NCI-H2227 (cell line): ENCODE data around the gene PLXNA4.

Experiments used
- DNase-seq: peaks from one replicate; lab custom pipeline; 2025; ENCODE audit not compliant: unreplicated experiment; lab: John Stamatoyannopoulos, UW

Gene PLXNA4

DNA sequence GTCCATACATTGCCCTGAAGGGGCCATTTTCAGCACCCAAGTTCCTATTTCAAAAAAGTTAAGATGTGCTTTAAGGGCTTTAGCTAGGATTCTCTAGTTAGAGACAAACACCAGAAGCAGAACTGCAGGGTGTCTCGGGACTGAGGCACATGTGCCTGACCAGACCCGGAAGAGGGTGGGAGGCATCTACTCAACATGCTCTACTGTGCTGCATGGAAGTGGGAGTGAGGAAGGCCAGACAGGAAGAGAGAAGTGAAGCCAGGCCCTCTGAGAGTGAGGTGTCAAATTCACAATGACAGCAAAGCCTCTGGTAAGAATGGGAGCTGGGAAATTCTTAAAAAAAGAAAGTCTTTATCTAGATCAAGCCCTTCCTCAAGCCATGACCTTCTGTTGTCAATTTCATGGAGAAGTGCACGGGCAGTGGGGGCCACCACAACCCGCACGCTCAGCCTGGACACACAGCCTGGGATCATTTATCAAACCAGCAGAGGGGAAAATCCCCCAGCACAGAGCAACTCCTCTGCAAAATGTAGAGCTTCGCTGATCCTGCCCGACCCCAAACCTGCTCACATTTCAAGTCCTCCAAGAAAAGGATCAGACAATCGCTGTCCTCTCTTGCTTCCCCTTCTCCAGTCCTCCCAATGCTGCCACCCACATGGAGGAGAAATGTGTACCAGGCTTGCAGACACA is 38.7 kb downstream of the PLXNA4 start:
- DNase-seq: no peak

DNA sequence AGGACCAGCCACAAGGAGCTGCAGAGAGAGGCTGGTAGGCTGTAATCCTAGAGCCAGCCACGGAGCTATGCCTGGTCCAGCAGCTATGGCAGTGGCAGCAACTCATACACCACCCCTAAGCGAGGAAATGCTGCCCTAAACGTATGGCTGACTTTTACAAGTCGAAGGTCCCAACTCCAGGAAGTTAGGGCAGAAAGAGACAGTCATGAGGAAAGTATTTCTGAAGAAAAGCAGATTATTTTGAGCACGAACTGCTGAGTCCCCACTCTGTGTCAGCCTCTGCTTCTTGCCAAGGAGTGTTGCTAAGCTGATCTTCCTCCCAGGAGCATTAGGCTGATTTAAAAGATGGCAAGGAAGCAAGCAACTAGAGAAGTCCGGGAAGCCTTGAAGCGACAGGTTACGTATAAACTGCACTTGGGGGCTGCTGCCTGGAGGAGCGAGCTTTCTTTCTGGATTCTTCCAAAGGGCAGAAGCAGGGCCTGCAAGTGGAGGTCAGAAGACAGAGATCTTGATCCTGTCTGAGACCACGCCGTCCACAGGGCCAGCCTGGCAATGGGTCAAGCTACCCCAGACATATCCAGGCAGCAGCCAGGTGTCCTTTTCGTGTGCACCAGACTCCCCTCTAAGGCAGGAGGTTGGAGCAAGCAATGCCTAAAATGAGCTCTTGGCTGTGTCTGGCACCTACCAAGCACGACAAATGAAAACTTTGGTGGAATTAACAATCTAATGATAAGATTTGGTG is 39.4 kb downstream of the PLXNA4 start:
- no peak for DNase-seq

DNA sequence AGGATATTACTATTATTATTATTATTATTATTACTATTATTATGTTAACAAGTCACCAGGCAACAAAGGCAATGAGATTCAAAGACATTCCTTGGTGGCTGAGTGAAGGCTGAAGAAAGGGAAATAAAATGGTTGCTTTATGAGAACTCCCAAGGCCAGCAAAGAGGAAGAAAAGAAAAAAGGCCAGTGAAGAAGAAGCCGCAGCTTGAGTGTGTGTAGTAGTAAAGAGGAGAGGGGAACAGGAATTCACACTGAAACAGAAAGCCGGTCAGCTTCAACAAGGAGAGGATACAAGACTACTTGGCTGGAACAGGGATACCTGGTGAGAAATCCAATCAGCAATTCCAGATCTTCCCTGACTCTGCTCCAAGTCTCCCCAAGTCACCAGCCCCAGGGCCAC is 42.4 kb downstream of the PLXNA4 start:
- DNase-seq: no peak

DNA sequence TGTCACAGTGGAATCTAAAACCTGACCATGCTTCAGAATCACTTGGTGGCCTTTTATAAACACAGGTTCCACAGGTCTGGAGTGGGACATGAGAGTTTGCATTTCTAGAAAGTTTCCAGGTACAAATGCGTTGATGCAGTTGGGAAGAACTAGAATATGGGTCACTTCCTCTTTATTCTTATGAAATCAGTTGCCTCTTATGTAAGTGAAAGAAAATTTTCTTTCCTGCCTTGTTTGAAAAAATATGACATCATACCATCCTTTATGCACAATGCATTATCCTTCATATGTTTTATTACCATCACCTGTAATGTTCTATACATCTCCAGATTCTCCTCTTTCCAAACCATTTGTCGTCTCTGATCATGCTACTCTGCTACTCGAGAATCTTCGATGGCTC is 44.0 kb downstream of the PLXNA4 start:
- no peak for DNase-seq

DNA sequence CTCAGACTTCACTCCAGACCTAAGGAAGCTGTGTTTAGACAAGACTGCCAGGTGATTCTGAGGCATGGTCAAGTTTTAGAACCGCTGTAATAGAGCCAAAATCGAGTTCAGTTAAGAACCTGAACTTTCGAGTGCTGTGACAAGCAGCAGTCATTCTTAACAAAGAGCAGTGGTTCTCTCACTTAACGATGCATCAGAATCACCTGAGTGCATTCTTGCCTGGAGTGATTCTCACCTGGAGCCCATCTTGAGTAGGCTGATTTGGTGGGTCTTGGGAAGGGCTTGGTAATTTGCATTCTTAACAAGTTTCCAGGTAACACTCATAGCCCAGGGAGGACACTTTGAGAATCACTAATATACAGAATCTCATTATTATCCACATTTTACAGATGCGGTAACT is 44.7 kb downstream of the PLXNA4 start:
- DNase-seq: no peak

DNA sequence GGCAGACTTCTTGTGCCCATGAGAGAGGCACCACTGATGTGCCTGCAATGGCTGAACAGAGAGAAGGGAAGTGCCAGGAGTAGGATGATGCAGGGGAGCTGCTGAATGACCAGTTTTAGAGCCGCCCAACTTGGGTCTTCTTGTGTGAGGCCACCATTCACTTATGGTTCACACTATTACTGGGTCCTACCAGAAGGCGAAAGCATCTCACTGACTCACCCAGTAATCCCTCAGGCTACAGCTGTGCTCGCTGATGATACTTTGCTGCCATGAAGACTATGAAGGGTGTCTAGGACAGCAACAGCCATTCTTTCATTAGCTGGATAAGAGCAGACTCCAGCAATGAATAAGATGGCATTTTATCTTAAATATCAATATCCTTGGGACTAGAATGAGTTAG is 47.6 kb downstream of the PLXNA4 start:
- DNase-seq: no peak

DNA sequence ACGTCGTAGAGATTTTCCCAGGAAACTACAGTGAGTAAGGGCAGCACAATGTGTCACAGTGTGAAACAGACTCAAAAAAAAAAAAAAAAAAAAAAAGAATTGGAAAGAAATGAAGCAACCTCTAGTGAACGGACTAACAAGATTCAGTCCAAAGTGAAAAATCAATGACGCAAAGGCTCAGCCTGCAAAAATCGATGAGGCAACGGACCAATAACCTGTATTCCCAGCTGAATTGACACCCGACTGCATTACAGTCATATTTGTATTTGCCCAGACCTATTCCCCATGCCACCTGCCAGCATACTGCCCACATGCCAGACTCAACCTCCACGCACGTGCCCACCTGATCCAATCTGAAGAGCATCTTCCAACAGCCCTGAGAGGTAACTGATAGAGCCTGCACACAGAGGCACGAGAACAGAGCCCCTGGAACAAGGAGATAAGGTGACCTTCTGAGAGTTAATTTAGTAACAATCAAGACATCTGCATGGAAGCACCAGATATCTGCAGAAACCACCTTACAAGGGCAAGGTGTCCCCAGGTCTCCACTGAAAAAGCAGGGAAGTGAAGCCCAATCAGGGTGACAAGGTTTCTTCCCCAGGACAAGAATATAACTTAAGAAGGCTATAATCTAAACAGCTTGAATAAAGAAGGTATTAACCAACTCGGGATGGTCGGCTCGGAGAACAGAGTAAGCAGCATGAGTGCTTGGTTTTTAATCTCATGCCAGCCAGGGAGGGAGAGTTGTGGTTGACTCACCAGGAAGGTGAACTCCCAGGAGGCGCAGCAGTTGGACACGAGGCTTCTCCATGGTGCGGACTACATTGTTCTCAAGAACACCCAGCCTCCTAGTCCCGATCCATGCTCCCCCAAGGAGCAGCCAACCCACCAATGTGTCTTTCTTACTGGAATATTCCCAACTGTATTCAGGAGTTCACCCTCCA is 48.5 kb downstream of the PLXNA4 start:
- no peak for DNase-seq

DNA sequence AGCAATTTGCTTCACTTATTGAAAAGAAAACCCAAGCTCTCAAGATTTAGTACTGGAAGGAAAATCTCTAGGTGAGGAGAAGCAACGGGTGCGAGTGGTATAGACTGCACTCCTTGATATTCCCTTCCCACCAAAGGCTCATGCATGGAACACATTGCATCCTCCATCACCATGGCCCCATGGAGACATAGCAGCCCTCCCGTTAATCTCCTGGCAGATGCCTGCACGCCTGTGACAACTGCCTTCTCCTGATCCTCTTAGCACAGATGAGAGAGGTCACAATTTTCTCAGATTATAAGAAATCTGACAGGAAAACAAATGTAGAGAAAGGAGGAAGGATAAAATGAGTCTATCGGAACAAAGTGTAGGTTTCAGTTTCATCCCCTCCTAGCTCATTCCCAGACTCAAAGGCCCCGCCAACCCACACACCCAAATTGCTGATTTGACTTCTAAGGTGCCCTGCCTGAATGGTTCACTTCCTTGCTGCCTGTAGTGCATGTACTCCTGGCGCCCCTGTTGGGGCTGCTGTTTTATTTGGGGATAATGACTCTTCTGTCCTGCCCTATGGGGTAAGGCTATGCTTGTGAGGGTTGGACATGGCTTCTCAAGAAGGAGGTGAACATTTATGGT is 50.0 kb downstream of the PLXNA4 start:
- no peak for DNase-seq

DNA sequence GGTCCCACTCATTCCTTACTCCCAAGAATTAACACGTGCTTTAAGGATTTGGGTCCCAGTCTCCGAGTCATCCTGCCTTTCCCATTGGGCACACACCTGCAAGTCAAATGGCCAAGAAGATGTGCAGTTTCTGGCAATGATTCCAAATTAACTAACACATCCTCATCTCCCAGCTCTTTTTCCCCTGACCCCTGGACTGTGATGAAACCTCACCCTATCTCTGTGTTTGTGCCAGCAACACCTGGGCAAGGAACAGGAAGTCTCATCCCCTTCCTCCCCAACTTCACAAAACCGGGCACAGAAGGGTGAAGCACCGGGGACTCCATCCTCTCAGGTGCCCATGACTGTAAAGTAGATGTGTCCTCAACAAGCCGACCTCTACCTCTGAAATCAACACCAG is 54.8 kb downstream of the PLXNA4 start:
- DNase-seq: no peak

DNA sequence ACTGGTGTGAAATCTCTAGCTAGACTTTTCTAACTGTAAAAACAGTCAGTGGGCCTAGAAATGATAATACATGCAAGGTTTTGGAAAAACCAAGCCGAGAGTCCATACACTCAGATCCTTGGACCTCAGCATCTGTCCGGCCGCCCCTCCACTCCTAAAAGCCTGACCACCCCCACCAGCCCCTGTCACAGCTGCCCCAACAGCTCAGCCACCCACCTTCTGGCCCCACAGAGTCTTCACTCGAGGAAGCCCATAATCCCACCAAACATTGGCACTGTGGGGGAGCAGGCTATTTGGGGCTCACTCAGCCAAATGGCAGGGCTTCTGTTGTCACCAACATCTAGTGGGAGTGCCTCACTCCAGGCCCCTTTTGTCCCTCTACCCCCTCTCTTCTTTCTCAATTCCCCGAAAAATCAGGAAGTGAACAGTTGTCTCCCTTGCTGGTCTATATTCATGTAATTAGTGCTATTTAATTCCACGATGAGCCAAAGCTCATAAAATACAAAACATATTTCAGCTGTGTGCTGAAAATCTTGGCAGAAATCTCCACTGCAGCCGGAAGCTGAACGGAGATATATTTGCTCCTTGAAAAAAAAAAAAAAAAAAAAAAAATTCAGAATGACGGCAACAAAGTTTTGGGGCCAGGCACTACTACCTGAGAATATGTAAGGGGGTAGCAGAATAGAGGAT is 55.5 kb downstream of the PLXNA4 start:
- DNase-seq: no peak

DNA sequence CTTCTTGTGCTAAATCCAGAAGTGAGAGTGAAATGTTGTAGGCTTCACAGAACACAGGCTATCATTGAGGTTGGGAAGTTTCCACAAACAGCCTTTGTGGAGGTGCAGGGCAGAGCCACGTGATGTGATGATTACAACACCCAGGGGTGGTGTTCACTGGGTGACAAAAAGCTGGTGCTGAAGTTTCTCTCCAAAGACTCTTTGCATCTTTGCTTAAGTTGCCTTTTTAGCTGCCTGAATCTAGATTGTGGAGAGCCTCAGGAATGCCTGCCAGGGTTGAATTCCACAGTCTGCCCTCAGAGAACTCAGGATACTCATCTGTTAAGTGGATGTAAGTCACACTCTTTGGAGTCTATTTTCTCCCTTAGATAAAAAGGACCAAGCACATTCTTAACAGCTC is 56.3 kb downstream of the PLXNA4 start:
- no peak for DNase-seq

DNA sequence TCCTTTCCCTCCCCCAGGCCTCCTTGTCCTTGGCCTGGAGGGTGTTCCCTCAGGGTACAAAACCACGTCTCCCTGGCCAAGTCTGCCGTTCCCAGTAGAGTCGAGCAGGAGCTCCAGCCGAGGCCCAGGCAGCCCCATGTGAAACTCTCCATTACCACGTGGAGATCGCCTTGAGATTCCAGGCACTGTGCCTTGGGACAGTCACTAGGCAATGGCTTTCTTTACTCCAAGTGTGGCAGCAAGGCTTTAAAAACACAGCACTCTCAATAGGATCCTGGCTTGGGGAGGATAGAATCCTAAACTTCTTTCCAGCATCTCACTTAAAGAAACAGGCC is 57.5 kb downstream of the PLXNA4 start:
- no peak for DNase-seq

DNA sequence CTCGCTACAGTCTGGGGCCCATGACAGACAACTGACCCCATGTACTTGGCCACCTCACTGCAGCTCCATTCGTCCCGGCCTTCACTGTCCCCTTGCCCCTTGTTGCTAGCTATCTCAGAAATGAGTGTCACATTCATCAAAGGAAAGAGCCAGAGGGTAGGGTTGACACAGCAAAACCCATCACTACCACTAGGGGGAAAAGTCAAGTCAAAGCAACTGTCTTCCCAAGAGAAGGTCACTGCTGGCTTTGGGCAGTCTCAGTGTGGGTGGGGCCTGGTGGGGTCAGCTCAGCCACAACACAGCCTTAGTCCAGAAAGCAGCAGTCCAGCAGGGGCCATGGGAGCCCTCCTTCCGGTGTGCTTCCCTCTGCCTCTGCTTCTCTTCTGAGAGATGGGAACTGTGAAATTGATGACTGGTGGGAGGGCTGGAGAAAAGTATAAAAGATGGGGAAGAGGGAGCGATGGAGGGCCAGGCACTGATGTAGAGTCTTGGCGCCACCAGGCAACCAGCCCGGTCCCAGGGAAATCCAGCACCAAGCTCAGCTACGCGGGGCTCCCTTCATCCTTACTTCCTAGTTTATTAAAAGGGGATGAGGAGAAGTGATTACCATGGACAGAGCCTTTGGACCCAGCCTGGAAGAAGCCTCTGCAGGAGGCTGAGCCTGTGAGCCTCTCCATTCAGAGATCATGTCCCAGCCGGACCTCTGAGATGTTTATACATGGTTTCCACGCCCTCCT is 58.0 kb downstream of the PLXNA4 start:
- DNase-seq: no peak

DNA sequence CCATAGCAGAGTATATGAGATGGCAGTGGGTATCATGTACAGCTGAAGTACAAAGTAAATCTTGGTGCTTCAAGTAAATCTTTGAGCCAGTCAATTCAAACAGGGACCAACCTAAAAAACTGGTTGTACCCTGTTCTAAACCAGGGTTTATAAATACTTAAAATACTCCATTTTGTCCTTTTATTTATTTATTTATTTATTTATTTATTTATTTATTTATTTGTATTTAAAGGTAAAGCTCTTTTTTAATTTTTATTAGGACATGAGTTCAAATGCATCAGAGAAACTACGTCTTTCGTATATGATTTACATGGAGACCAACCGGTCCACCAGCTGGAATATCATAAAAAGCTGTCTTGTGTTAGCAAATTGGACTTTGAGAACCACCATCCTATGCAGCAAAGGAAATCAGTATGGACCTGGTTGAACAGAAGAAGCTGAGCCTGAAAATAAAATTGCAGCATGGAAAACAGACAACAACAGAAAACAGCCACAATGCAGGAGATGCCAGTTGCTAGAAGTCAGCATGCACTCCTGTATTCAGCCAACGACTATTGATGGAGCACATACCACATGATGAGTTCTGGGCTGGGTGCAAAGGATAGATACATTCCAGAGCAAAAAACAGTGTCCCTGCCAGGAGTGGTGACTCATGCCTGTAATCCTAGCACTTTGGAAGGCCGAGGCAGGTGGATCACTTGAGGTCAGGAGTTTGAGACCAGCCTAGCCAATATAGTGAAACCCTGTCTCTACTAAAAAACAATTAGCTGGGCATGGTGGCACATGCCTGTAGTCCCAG is 60.0 kb downstream of the PLXNA4 start:
- no peak for DNase-seq

DNA sequence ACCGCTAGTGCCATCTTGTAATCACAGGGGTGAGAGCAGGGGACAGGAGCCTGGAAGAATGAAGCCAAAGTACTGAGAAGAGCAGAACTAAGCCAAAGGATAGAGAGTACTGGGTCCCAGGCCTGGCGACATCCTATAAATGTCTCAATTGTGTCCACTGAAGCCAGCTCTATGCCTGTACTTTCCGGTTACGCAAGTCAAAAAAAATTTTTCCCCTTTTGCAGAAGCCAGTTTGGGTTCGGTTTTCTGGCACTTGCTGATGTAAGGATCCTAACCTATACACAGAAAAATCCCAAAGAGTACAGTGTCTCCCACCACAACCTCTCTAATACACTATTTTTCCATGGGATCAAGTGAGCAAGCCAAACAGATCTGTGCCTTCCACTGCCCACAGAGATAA is 61.1 kb downstream of the PLXNA4 start:
- no peak for DNase-seq

DNA sequence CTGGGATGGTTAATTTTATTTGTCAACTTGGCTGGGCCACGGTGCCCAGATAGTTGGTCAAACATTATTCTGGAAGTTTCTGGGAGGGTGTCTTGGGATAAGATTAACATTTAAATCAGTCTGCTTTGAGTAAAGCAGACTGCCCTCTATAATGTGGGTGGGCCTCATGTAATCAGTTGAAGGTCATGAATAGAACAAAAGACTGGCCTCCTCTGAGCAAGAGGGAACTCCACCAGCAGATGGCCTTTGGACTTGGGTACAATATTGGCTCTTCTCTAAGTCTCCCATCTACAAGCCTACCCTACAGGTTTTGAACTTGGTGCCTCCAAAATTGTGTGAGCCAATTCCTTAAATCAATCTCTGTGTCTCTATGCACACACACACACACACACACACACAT is 61.8 kb downstream of the PLXNA4 start:
- DNase-seq: no peak

DNA sequence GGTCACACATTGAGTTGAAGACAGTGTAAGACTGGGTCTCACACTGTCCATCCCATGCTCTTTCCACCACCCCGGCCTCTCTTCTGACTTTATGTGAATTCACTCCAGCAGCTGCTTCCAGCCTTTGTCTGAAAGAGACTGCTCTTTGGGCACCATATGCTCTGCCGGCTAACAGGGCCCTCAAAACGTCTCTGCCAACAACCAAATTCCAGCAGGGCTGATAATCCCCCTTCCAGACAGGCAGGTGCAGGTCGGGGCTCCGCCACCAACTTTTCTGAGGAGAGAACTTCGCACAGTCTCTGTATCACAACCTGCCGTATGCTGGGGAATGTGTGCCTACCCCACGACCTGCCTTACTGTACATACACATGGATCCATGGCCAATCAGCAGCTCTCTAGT is 64.3 kb downstream of the PLXNA4 start:
- DNase-seq: no peak

DNA sequence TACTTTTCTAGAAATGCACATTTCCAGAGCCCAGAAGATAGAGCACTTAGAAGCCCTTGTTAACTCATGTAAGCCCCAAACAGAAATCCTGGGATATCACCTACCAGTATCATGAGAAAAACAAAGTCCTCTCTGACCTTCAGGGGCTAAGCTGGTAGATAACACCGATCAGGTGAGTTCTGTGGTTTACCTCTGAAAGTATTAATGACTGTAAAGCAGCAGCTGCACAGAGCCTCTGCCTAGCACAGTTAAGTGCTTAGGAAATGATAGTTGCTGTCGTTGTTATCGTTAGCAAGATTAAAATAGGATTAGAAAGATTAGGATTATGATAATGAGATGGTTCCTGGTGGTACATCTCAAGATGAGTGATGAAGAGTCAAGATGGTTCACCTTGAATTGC is 64.9 kb downstream of the PLXNA4 start:
- no peak for DNase-seq

DNA sequence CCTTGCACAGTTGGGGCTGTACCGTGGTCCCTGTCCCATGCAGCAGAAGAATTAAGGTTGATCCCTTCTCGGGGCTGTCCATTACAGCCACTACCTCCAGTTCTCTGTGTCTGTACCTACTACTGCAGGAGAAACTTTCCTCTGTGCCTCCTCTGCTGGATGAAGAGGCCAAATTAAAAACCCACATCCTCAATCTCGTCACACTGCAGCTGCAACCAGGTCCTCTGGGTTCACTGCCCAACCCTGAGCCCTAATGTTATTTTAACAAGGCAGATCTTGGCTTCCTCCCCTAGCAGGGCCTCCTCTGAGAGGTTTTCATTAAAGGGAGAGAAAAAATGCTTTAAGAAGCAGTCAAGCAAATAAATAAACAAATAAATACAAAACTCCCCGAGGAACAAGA is 66.6 kb downstream of the PLXNA4 start:
- no peak for DNase-seq
